Central memory CD8-positive, alpha-beta T cell (primary cell): ENCODE results near the gene NPIPB8.
"Not testable (repeated sequence)": the region's sequence is repeated elsewhere in the genome, so short reads cannot be mapped to it uniquely, and the experiment has no call there.

ENCODE experiments used
- ATAC-seq: fragments of 150-1000 bp; cut with Tn5 transposase; replicated peaks from 2 replicates; pipeline ENCODE4 v1.10.0; 2022; ENCODE audit warnings: mild to moderate bottlenecking, moderate FRiP score, moderate number of reproducible peaks; ENCODE audit not compliant: poor library complexity, severe bottlenecking; ENCODE audit errors: extremely low read depth
- DNase-seq, 2 donors: peaks; one replicate each; pipeline ENCODE4 v3.0.0; 2021; ENCODE audit warnings: low spot score in 2 of 2
- H3K27ac Mint-ChIP-seq: one replicate; pipeline ENCODE4 v1.8.0; 2022; ENCODE audit warnings: low read depth, mild to moderate bottlenecking, moderate library complexity, mixed read lengths
- H3K27me3 Mint-ChIP-seq: one replicate; pipeline ENCODE4 v1.8.0; 2022; ENCODE audit warnings: mixed read lengths
- H3K36me3 Mint-ChIP-seq: one replicate; pipeline ENCODE4 v1.8.0; 2022; ENCODE audit warnings: mild to moderate bottlenecking, moderate library complexity, mixed read lengths; ENCODE audit not compliant: insufficient read depth
- H3K4me1 Mint-ChIP-seq: one replicate; pipeline ENCODE4 v1.8.0; 2022; ENCODE audit warnings: mixed read lengths
- H3K4me3 Mint-ChIP-seq: one replicate; pipeline ENCODE4 v1.8.0; 2022; ENCODE audit warnings: mild to moderate bottlenecking, moderate library complexity, mixed read lengths
- H3K9me3 Mint-ChIP-seq: one replicate; pipeline ENCODE4 v1.8.0; 2022; ENCODE audit warnings: mixed read lengths

NPIPB8 gene

DNA sequence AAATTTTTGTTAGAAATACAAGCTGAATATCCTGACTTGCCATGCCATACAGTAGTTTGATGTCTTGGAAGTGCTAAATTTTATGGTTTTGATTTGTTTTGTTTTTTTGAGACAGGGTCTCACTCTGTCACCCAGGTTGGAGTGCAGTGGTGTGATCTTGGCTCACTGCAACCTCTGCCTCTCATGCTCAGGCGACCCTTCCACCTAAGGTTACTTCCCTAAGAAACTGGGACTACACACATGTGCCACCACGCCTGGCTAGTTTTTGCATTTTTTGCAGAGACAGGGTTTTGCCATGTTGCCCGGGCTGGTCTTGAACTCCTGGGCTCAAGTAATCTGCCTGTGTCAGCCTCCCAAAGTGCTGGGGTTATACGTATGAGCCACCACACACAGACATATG lies 53.9 kb downstream of the NPIPB8 start:
- not testable (repeated sequence) for H3K27ac Mint-ChIP-seq, H3K4me1 Mint-ChIP-seq, H3K36me3 Mint-ChIP-seq, H3K4me3 Mint-ChIP-seq, H3K27me3 Mint-ChIP-seq, H3K9me3 Mint-ChIP-seq, ATAC-seq, DNase-seq

- H3K27ac Mint-ChIP-seq, ATAC-seq, H3K36me3 Mint-ChIP-seq, H3K4me1 Mint-ChIP-seq, H3K4me3 Mint-ChIP-seq, DNase-seq, H3K27me3 Mint-ChIP-seq, H3K9me3 Mint-ChIP-seq: not testable (repeated sequence)
Observed at GRCh38 chr16:28693257-28693950, 55.5 kb downstream of the NPIPB8 start.

DNA sequence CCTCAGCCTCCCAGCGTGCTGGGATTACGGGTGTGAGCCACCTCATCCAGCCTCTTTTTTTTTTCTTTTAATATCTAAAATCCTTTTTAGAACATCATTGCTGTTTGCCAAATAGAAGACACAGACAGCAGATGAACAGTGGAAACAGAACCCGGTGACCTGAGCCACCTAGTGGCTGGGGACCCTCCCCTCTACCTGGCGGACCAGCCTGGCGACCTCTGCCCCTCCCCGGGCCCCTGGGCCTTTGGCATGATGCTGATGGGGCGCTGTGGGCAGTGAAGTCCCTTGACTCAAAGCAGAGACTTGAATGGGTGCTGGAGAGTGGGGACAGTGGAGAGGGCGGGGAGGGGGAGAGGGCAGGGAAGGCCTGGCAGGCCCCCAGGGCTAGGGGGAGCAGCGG lies 61.9 kb downstream of the NPIPB8 start:
- H3K36me3 Mint-ChIP-seq, ATAC-seq, H3K9me3 Mint-ChIP-seq, H3K27ac Mint-ChIP-seq, H3K4me3 Mint-ChIP-seq, H3K4me1 Mint-ChIP-seq, DNase-seq, H3K27me3 Mint-ChIP-seq: not testable (repeated sequence)

DNA sequence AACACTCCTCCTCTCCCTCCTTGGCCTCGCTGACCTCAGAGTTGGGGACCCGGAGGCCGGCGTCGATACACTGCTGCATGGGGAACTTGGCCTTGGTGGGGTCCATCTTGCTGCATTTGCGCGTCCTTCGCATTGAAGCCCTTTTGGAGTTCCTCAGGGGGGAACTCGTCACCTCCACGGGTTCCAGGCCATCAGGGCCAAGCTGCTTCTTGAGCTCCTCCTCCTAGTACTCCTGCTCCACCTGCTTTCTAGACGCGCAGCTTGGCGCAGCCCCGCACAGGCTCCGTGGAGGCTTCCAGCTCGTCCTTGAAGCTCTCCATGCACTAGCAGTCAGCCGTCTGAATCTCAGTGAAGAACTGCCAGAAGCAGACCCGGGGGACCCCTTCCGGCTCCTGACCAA lies 62.5 kb downstream of the NPIPB8 start:
- H3K9me3 Mint-ChIP-seq, ATAC-seq, H3K4me1 Mint-ChIP-seq, H3K27ac Mint-ChIP-seq, H3K36me3 Mint-ChIP-seq, DNase-seq, H3K4me3 Mint-ChIP-seq, H3K27me3 Mint-ChIP-seq: not testable (repeated sequence)

GRCh38 chr16:28701384-28701783 lies 63.5 kb downstream of the NPIPB8 start:
- not testable (repeated sequence) for H3K4me3 Mint-ChIP-seq, H3K36me3 Mint-ChIP-seq, H3K4me1 Mint-ChIP-seq, H3K27ac Mint-ChIP-seq, DNase-seq, ATAC-seq, H3K27me3 Mint-ChIP-seq, H3K9me3 Mint-ChIP-seq

DNA sequence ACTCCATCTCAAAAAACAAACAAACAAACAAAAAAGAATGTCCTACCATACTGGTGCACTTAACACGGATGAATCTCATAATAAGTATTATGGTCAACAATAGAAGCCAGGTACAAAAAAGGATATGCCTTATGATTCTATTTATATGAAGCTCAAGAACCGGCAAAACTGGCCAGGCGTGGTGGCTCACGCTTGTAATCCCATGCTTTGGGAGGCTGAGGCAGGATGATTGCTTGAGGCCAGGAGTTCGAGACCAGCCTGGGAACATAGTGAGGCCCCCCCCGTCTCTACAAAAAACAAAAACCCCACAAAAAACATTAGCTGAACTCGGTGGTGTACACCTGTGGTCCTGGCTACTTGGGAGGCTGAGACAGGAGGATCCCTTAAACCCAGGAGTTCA lies 66.4 kb downstream of the NPIPB8 start:
- not testable (repeated sequence) for ATAC-seq, H3K9me3 Mint-ChIP-seq, H3K36me3 Mint-ChIP-seq, H3K4me1 Mint-ChIP-seq, H3K4me3 Mint-ChIP-seq, H3K27me3 Mint-ChIP-seq, DNase-seq, H3K27ac Mint-ChIP-seq
